Measurements from ENCODE around the gene CTSC.

The CTSC gene

DNA sequence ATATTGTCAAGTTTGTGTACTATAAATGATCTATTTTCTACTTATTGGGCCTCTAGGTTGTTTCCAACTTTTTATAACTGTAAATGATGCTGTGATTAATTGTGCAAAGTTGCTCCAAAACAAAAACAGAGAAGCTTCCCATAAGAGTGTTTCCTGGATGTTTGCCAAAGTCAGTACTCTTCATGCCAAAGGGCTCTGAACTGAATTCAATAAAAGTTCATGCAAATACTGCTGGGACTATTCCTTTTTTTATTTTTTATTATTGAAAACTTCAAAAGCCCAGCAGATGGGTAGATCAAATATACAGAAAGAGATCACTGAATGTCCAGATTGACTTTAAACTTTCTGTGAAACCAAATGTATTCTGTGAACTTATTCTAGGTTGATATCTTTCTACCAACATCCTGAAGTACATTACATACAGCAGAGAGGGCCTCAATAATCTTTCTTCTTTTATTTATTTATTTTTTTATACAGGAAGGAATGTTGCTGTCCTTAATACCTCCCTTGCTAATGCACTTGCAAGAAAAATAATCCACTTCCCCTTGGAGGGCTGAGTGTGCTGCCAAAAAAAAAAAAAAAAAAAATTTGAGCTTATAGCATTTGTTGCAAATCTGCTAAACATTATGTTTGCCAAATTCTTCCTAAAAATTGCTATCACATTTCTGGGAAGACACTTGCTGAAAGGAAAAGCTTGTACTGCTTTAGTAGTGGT lies 53.0 kb downstream of the CTSC start:
- H3K4me3 ChIP-seq (ENCODE audit: extremely low read depth, insufficient read depth, low read length, poor library complexity, severe bottlenecking), result no peak overlapping the region
- peaks cover 3% of the 10 kb centered on the region for H3K4me1 ChIP-seq (ENCODE audit: control insufficient read depth, insufficient read depth, low read length, poor library complexity, severe bottlenecking)
- H3K9me3 ChIP-seq (ENCODE audit: control insufficient read depth, low read length), result no peaks in the 10 kb centered on the region
- H3K27ac ChIP-seq (ENCODE audit: low read depth, low read length, severe bottlenecking), result no peak overlapping the region
- H3K36me3 ChIP-seq (ENCODE audit: control insufficient read depth, insufficient read depth, low read length), result peaks cover 14% of the 10 kb centered on the region

DNA sequence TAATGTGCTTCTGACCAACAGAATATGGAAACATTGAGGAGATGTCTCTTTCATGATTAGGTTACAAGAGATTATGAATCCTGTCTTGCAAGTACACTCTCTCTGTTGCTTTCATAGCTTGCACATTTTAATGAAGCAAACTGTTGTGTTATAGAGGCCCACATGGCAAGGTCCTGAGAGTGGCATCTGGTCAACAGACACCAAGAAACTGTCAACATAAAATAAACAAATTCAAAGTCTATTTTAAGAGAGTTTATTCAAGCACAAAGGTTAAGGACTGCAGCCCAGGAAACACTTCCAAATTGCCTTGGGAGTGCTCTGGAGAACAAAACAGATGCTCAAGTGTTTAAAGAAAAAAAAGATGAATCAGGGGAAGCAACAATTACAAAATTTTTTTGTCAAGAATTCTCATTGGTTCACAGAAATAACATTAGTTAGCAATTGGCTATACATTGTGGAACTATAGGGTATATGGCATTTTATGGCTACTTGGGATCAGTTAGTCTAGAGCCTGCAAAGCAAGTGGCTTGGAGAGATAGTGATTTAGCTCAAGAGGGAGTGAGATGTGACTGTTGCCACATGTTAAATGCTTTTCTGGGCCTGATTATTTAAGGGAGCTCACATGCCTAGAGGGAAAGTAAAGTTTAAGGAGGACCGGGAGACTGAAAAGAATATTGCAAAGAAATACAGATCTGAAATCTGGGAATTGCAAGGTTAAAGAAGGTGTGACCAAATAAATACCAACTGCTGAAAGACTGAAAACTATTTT lies 54.6 kb downstream of the CTSC start:
- peaks cover 3% of the 10 kb centered on the region for H3K4me1 ChIP-seq (ENCODE audit: control insufficient read depth, insufficient read depth, low read length, poor library complexity, severe bottlenecking)
- peaks cover 5% of the 10 kb centered on the region for H3K36me3 ChIP-seq (ENCODE audit: control insufficient read depth, insufficient read depth, low read length)
- H3K4me3 ChIP-seq (ENCODE audit: extremely low read depth, insufficient read depth, low read length, poor library complexity, severe bottlenecking), result no peak overlapping the region
- no peak overlapping the region for H3K27ac ChIP-seq (ENCODE audit: low read depth, low read length, severe bottlenecking)
- no peaks in the 10 kb centered on the region for H3K9me3 ChIP-seq (ENCODE audit: control insufficient read depth, low read length)
- WGBS, 2 experiments (ENCODE audit: insufficient coverage in 2 of 2), result 71% methylated on average over 1 of the region's 1 CpG; no CpG with 5 or more reads in 1 of the 2 experiments

DNA sequence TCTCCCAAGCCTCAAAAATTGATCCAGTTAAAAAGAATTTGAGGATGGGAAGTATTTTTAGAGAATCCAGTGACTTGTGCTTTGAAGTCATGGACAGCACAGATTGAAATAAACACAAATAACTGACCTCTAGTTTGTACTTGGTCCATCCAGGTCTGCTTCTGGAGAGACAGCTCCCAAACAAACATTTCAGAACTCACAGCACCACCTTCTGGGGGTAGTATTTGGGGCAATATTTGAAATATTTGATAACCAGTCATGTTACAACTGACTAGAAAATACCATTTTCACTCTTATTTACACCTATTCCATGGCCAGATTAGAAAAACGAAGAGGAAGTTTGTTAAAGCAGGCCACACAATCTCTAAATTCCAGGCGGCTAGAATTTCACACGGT lies 56.2 kb downstream of the CTSC start:
- no peaks in the 10 kb centered on the region for H3K36me3 ChIP-seq (ENCODE audit: control insufficient read depth, insufficient read depth, low read length)
- peaks cover 3% of the 10 kb centered on the region for H3K4me1 ChIP-seq (ENCODE audit: control insufficient read depth, insufficient read depth, low read length, poor library complexity, severe bottlenecking)
- no peaks in the 10 kb centered on the region for H3K9me3 ChIP-seq (ENCODE audit: control insufficient read depth, low read length)
- no peak overlapping the region for H3K4me3 ChIP-seq (ENCODE audit: extremely low read depth, insufficient read depth, low read length, poor library complexity, severe bottlenecking)
- H3K27ac ChIP-seq (ENCODE audit: low read depth, low read length, severe bottlenecking), result no peak overlapping the region
- WGBS, 2 experiments (ENCODE audit: insufficient coverage in 2 of 2), result 53 to 90% methylated on average over 2 of the region's 3 CpGs

DNA sequence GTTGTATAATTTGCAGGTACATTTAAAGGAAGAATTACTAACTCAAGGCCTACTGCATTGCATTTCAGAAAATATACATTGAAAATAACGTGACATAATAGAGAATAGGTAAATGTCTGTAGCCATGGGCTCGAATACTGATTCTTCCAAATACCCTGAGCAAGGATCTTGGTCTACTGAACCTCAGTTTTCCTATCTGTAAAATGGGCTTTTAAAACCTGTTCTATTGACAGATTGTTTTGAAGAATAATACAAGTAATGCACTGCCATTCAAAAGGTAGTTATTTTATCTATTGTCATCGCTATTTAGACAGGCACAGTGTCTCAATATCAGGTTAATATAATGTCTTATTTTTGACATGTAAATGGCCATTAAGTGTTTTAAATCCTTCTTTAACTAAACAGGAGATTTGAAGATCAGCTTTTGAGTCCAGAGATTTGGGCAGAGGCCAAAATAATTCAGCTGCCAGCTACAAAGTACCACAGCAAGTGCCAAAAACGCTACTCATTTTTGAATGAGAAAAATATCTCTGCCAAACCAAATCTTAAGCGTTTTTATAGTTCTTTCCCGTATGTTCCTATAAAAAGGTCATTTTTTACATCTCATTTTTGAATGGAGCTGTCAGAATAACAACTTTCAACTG lies 56.7 kb downstream of the CTSC start:
- Histone ChIP-seq H3K4me1 (ENCODE audit: control insufficient read depth, insufficient read depth, low read length, poor library complexity, severe bottlenecking) (peaks cover 3% of the 10 kb centered on the region), H3K4me3 (ENCODE audit: extremely low read depth, insufficient read depth, low read length, poor library complexity, severe bottlenecking) (no peak overlapping the region), H3K36me3 (ENCODE audit: control insufficient read depth, insufficient read depth, low read length) (no peaks in the 10 kb centered on the region), H3K27ac (ENCODE audit: low read depth, low read length, severe bottlenecking) (no peak overlapping the region), H3K9me3 (ENCODE audit: control insufficient read depth, low read length) (no peaks in the 10 kb centered on the region)
- WGBS, 2 experiments (ENCODE audit: insufficient coverage in 2 of 2), result 93 to 95% methylated on average over 2 to 3 of the region's 6 CpGs

DNA sequence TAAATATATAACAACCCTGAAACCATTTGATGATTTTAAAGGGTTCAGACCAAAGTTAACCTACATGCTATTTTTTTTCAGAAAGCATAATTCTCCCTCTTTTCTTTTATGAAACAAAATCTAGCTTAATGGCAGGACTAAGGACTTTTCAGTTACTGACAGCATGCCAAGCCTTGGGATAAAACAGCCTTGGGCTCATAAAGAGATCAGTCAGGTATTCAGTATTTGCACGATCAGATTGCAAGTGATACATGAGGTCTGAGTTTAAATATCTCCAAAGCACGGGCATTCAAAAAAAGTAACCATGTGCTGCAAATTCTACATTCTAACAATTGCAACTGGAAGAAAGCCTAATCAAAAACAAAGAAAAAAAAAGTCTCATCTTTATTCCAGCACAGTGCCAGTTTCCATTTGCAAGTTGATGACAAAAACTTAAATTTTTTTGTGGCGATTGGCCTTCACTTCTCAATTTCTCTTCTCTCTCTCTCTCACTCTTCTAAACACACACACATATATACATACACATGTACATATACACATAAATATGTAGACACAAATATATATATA lies 60.1 kb downstream of the CTSC start:
- 95% methylated on average over 3 of the region's 3 CpGs; no CpG with 5 or more reads in 1 of the 2 experiments for WGBS, 2 experiments (ENCODE audit: insufficient coverage in 2 of 2)
- no peaks in the 10 kb centered on the region for H3K9me3 ChIP-seq (ENCODE audit: control insufficient read depth, low read length)

DNA sequence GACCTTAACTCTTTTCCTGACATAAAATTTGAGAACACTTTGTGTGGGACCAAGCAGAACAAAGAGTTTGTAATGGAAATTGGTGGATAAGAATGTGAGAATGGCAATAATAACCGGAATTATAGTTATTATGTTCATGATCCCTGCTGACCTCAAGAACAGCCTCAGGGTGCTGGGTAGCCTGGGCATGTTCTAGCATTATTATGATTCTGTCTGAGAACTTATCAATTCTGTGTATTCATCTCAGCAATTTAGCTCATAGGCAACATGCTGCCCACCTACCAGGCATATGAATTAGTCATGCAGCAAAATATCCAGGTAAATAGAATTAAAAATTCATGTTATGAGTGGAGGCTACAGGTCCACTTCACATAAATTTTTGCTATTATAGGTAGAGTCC lies 61.9 kb downstream of the CTSC start:
- H3K36me3 ChIP-seq (ENCODE audit: control insufficient read depth, insufficient read depth, low read length), result no peaks in the 10 kb centered on the region
- no CpG with 5 or more reads among the region's 1 CpG for WGBS, 2 experiments (ENCODE audit: insufficient coverage in 2 of 2)
- H3K9me3 ChIP-seq (ENCODE audit: control insufficient read depth, low read length), result no peaks in the 10 kb centered on the region
- H3K4me3 ChIP-seq (ENCODE audit: extremely low read depth, insufficient read depth, low read length, poor library complexity, severe bottlenecking), result no peak overlapping the region
- no peaks in the 10 kb centered on the region for H3K4me1 ChIP-seq (ENCODE audit: control insufficient read depth, insufficient read depth, low read length, poor library complexity, severe bottlenecking)
- no peak overlapping the region for H3K27ac ChIP-seq (ENCODE audit: low read depth, low read length, severe bottlenecking)

More for the DNA sequence above, 60.1 kb downstream of the CTSC start:
- no peaks in the 10 kb centered on the region for H3K4me1 ChIP-seq (ENCODE audit: control insufficient read depth, insufficient read depth, low read length, poor library complexity, severe bottlenecking)
- H3K36me3 ChIP-seq (ENCODE audit: control insufficient read depth, insufficient read depth, low read length), result no peaks in the 10 kb centered on the region
- H3K27ac ChIP-seq (ENCODE audit: low read depth, low read length, severe bottlenecking), result no peak overlapping the region
- no peak overlapping the region for H3K4me3 ChIP-seq (ENCODE audit: extremely low read depth, insufficient read depth, low read length, poor library complexity, severe bottlenecking)

DNA sequence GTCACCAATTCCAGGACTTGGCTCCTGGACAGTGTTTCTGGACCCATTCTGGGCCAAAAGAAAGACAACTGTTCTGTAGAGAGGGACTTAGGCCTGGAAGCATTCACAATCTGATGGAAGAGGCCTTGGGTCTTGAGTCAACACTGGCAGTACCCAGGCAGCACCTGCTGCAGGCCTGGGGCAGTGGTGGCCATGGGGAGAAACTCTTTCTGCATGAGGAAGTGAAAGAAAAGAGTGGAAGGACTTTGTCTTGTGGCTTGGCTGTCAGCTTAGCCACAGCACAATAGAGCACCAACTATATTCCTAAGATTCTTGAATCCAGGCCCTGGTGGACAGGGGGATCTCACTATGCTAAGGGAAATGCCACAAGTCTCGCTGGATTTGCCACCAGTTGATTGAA lies 70.6 kb downstream of the CTSC start:
- Histone ChIP-seq H3K9me3 (ENCODE audit: control insufficient read depth, low read length) (peaks cover 3% of the 10 kb centered on the region), H3K4me1 (ENCODE audit: control insufficient read depth, insufficient read depth, low read length, poor library complexity, severe bottlenecking) (no peaks in the 10 kb centered on the region), H3K36me3 (ENCODE audit: control insufficient read depth, insufficient read depth, low read length) (peaks cover 8% of the 10 kb centered on the region), H3K27ac (ENCODE audit: low read depth, low read length, severe bottlenecking) (no peak overlapping the region), H3K4me3 (ENCODE audit: extremely low read depth, insufficient read depth, low read length, poor library complexity, severe bottlenecking) (no peak overlapping the region)
- 88 to 100% methylated on average over 1 of the region's 1 CpG for WGBS, 2 experiments (ENCODE audit: insufficient coverage in 2 of 2)

DNA sequence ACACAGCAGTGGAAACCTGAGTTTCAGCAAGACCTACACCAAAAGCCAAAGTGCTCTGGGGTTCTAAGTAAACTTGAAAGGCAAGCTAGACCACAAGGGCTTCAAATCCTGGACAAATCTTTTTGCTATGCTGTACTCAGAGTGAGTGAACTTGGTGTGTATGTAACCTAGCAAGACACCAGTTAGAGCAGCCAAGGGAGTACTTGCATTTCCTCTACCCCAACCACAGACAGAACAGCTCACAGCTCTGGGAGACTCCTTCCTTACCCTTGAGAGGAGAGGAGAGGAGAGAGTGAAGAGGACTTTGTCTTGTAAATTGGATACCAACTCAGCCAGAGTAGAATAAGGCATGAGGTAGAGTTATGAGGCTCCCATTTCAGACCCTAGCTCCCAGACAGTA lies 71.4 kb downstream of the CTSC start:
- H3K36me3 ChIP-seq (ENCODE audit: control insufficient read depth, insufficient read depth, low read length), result peaks cover 8% of the 10 kb centered on the region
- no peak overlapping the region for H3K4me3 ChIP-seq (ENCODE audit: extremely low read depth, insufficient read depth, low read length, poor library complexity, severe bottlenecking)
- peaks cover 3% of the 10 kb centered on the region for H3K9me3 ChIP-seq (ENCODE audit: control insufficient read depth, low read length)
- H3K27ac ChIP-seq (ENCODE audit: low read depth, low read length, severe bottlenecking), result no peak overlapping the region
- no peaks in the 10 kb centered on the region for H3K4me1 ChIP-seq (ENCODE audit: control insufficient read depth, insufficient read depth, low read length, poor library complexity, severe bottlenecking)

DNA sequence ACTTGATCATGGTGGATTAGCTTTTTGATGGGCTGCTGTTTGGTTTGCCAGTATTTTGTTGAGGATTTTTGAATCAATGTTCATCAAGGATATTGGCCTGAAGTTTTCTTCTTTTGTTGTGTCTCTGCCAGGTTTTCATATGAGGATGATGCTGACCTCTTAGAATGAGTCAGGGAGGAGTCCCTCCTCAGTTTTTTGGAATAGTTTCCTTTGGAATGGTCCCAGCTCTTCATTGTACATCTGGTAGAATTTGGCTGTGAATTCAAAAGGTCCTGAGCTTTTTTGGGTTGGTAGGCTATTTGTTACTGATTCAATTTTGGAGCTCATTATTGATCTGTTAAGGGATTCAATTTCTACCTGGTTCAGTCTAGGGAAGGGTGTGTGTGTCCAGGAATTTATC lies 78.1 kb downstream of the CTSC start:
- Histone ChIP-seq H3K27ac (ENCODE audit: low read depth, low read length, severe bottlenecking) (no peak overlapping the region), H3K4me3 (ENCODE audit: extremely low read depth, insufficient read depth, low read length, poor library complexity, severe bottlenecking) (no peak overlapping the region), H3K4me1 (ENCODE audit: control insufficient read depth, insufficient read depth, low read length, poor library complexity, severe bottlenecking) (no peaks in the 10 kb centered on the region), H3K9me3 (ENCODE audit: control insufficient read depth, low read length) (peaks cover 10% of the 10 kb centered on the region), H3K36me3 (ENCODE audit: control insufficient read depth, insufficient read depth, low read length) (no peaks in the 10 kb centered on the region)

DNA sequence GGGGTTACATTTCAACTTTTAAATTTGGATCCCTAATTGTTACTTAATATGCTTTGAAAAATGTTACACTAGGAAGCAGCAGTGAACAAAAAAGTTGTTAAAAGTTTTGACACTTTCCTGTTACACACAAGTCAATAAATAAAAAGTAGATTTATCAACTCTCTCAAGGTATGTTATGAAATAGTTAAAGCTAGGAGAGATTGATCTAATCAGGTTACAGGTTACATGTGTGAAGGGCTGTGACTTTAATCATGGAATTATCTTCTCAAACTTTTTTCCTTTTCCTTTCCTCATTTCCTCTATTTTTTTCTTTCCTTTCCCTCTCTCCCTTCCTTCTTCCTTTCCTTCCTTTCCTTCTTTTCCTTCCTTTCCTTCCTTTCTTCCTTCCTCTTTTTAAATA lies 85.3 kb downstream of the CTSC start:
- no peaks in the 10 kb centered on the region for H3K4me1 ChIP-seq (ENCODE audit: control insufficient read depth, insufficient read depth, low read length, poor library complexity, severe bottlenecking)
- no peaks in the 10 kb centered on the region for H3K36me3 ChIP-seq (ENCODE audit: control insufficient read depth, insufficient read depth, low read length)
- H3K4me3 ChIP-seq (ENCODE audit: extremely low read depth, insufficient read depth, low read length, poor library complexity, severe bottlenecking), result no peak overlapping the region
- H3K9me3 ChIP-seq (ENCODE audit: control insufficient read depth, low read length), result peaks cover 7% of the 10 kb centered on the region
- no peak overlapping the region for H3K27ac ChIP-seq (ENCODE audit: low read depth, low read length, severe bottlenecking)
